Smooth muscle cell (in vitro differentiated cells): ENCODE data around the gene DTX4. TPM values are rescaled to one million over a fixed set of nuclear protein-coding genes. Genes with fewer than 3 reads are reported as not detected.

Experiments used
- DNase-seq: peaks from one replicate; lab custom pipeline; 2025; ENCODE audit not compliant: unreplicated experiment; lab: John Stamatoyannopoulos, UW
- H2AFZ ChIP-seq: fragments of 200-600 bp; sonication (generic); 2 replicates; pipeline ENCODE4 v1.6.0; 2016; ENCODE audit warnings: antibody characterized with exemption, low read depth, mild to moderate bottlenecking
- H3F3A ChIP-seq: fragments of 200-600 bp; sonication (generic); 2 replicates; pipeline ENCODE4 v1.6.0; 2017; ENCODE audit warnings: antibody characterized with exemption, low read depth
- H3K27ac ChIP-seq: fragments of 200-600 bp; sonication (generic); 2 replicates; pipeline ENCODE4 v1.5.1; 2016; ENCODE audit warnings: low read depth, mild to moderate bottlenecking
- H3K27me3 ChIP-seq: fragments of 200-600 bp; sonication (generic); 2 replicates; pipeline ENCODE4 v1.6.1; 2016; ENCODE audit warnings: low read depth, mild to moderate bottlenecking
- H3K36me3 ChIP-seq: fragments of 200-600 bp; sonication (generic); 2 replicates; pipeline ENCODE4 v1.5.1; 2016; ENCODE audit warnings: low read depth
- H3K4me1 ChIP-seq: fragments of 200-600 bp; sonication (generic); 2 replicates; pipeline ENCODE4 v1.5.1; 2016; ENCODE audit warnings: low read depth
- H3K4me2 ChIP-seq: fragments of 200-600 bp; sonication (generic); 2 replicates; pipeline ENCODE4 v1.6.0; 2016; ENCODE audit warnings: mild to moderate bottlenecking
- H3K4me3 ChIP-seq: fragments of 200-600 bp; sonication (generic); 2 replicates; pipeline ENCODE4 v1.5.1; 2016; ENCODE audit warnings: mild to moderate bottlenecking
- H3K79me2 ChIP-seq: fragments of 200-600 bp; sonication (generic); 2 replicates; pipeline ENCODE4 v1.6.0; 2016; ENCODE audit warnings: low read depth, mild to moderate bottlenecking
- H3K9ac ChIP-seq: fragments of 200-600 bp; sonication (generic); 2 replicates; pipeline ENCODE4 v1.6.0; 2016; ENCODE audit warnings: low read depth
- H3K9me3 ChIP-seq: fragments of 200-600 bp; sonication (generic); replicated peaks from 2 replicates; pipeline ENCODE4 v1.5.1; 2016; ENCODE audit warnings: low read depth
- H4K20me1 ChIP-seq: fragments of 200-600 bp; sonication (generic); 2 replicates; pipeline ENCODE4 v1.6.0; 2016; ENCODE audit warnings: low read depth
- WGBS: methylation state at CpG from one replicate; pipeline ENCODE4 v1.1.7; 2016; ENCODE audit warnings: low lambda C conversion rate; 5-methylcytosine and 5-hydroxymethylcytosine counted together
- polyA plus RNA-seq: library from polyadenylated mRNA; unstranded; fragments of >200 nt; fragmentation: Nextera tagmentation; extraction: Ambion mirVana; gene quantifications from 2 replicates; pipeline ENCODE4 v1.2.1, GENCODE V29; 2016
- total RNA-seq: library from RNA; depleted of rRNA; stranded (reverse); fragments of >200 nt; gene quantifications from 2 replicates; pipeline ENCODE4 v1.2.3, GENCODE V29; 2014
- TF ChIP-seq, protein P1 (sequence below): fragments of 200-600 bp; sonication (generic); IDR thresholded peaks from 2 replicates; pipeline ENCODE4 v1.5.1; 2017; ENCODE audit warnings: borderline replicate concordance, mild to moderate bottlenecking, antibody characterized with exemption; ENCODE audit not compliant: insufficient read depth, poor library complexity, severe bottlenecking

The DTX4 gene
- total and polyA plus RNA-seq, 2 experiments from 2014 or later = 10.2 to 13.0 TPM

GRCh38 chr11:59208956-59209355 lies 37.0 kb downstream of the DTX4 start:
- Histone ChIP-seq H3K27me3 (no peaks in the 10 kb centered on the region), H3K4me1 (peaks cover 3% of the 10 kb centered on the region), H3K9me3 (no peaks in the 10 kb centered on the region), H3K9ac (peak overlapping the region; percentile 42), H3K36me3 (no peaks in the 10 kb centered on the region), H2AFZ (no peak overlapping the region), H3K4me2 (peak overlapping the region; percentile 59), H3K27ac (peak overlapping the region; percentile 90), H4K20me1 (peaks cover 4% of the 10 kb centered on the region), H3K79me2 (no peaks in the 10 kb centered on the region), H3F3A (peaks cover 3% of the 10 kb centered on the region), H3K4me3 (no peak overlapping the region)
- 11% methylated on average over 2 of the region's 2 CpGs for WGBS
- DNase-seq = no peak
- TF ChIP-seq, protein P1, sequence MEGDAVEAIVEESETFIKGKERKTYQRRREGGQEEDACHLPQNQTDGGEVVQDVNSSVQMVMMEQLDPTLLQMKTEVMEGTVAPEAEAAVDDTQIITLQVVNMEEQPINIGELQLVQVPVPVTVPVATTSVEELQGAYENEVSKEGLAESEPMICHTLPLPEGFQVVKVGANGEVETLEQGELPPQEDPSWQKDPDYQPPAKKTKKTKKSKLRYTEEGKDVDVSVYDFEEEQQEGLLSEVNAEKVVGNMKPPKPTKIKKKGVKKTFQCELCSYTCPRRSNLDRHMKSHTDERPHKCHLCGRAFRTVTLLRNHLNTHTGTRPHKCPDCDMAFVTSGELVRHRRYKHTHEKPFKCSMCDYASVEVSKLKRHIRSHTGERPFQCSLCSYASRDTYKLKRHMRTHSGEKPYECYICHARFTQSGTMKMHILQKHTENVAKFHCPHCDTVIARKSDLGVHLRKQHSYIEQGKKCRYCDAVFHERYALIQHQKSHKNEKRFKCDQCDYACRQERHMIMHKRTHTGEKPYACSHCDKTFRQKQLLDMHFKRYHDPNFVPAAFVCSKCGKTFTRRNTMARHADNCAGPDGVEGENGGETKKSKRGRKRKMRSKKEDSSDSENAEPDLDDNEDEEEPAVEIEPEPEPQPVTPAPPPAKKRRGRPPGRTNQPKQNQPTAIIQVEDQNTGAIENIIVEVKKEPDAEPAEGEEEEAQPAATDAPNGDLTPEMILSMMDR = no peak

- Histone ChIP-seq H3K36me3 (no peaks in the 10 kb centered on the region), H3K4me2 (no peak overlapping the region), H3F3A (peaks cover 7% of the 10 kb centered on the region), H3K4me1 (peaks cover 3% of the 10 kb centered on the region), H3K4me3 (no peak overlapping the region), H3K27ac (no peak overlapping the region), H3K27me3 (no peaks in the 10 kb centered on the region), H3K9ac (no peak overlapping the region), H4K20me1 (peaks cover 4% of the 10 kb centered on the region), H3K79me2 (no peaks in the 10 kb centered on the region), H2AFZ (no peak overlapping the region), H3K9me3 (no peaks in the 10 kb centered on the region)
- TF ChIP-seq, protein P1 = no peak
- DNase-seq = no peak
- 89% methylated on average over 7 of the region's 7 CpGs for WGBS
Observed at GRCh38 chr11:59212222-59212621, 40.3 kb downstream of the DTX4 start.

DNA sequence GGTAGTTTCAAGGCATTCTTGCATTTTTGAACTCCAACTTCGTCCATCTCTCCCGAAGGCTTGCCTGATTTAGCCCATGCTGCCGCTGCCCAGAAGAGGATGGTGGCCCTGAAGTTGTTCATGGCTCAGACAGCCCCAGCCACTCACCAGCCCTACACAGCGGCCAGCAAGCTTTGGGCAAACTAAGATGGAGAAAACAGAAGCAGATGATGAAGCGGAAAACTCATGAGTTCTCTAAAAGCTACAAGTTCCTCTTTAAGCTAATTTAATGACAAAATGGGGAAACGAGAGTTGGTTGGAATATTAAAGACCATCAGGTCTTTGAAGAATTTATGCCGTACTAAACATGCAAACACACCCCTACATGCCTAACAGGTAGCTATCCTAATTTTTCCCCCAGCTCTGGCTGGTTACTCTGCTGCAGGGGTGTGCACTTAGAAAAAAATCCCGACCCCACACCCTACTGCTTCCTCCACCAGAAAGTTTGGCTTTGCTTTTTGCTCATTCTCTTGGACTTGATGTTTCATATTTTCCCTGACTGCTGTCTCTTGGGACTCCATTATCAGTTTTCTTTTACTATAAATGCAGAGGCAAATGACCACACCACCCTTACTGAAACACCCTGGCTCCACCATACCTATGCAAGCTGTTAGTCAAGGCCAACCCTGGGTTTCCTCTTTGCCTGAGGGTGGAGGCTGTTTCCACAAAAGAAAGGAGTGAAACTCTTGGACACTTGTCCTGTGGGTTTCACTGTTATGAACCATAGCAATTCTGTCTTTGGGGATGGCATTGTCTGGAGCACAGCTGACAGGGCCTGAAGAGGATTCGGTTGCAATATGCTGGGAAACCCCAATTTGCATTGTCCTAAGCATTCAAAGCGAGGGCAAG lies 41.1 kb downstream of the DTX4 start, which contains the start of gene MPEG1:
Gene MPEG1, minus strand, starts transcription at position 184 of the 888 bp plus-strand sequence. Its CDS starts 62 bp downstream, at position 122.
- TF ChIP-seq, protein P1 = no peak
- Histone ChIP-seq H4K20me1 (peaks cover 4% of the 10 kb centered on the region), H3K79me2 (no peaks in the 10 kb centered on the region), H3K4me1 (peaks cover 3% of the 10 kb centered on the region), H3K9me3 (no peaks in the 10 kb centered on the region), H3K27me3 (no peaks in the 10 kb centered on the region), H3K4me2 (no peak within 1 kb of the TSS), H3F3A (peaks cover 7% of the 10 kb centered on the region), H3K36me3 (no peaks in the 10 kb centered on the region), H2AFZ (no peak within 1 kb of the TSS), H3K27ac (no peak within 1 kb of the TSS), H3K4me3 (no peak within 1 kb of the TSS), H3K9ac (no peak within 1 kb of the TSS)
- 86% methylated on average over 10 of the region's 10 CpGs for WGBS
- DNase-seq = no peak
